RCC 7860 (cell line): ENCODE results near the gene TIAM2.
A peak's percentile ranks its signal among the peaks of the same experiment; 100 is the strongest.
"Not testable (repeated sequence)": the region's sequence is repeated elsewhere in the genome, so short reads cannot be mapped to it uniquely, and the experiment has no call there.

Experiments
- DNase-seq: peaks from one replicate; pipeline ENCODE4 v3.0.0-alpha.2; 2015; ENCODE audit warnings: low spot score
- FAIRE-seq: peaks from 2 replicates; lab custom pipeline; 2012; peaks lifted over from hg19 to GRCh38; lab: Jason Lieb, UNC

TIAM2 gene

GRCh38 chr6:155090166-155090565 lies 95.1 kb downstream of the TIAM2 start:
- FAIRE-seq: peak; percentile 69

GRCh38 chr6:155091756-155092155 lies 96.6 kb downstream of the TIAM2 start:
- FAIRE-seq (no peak), DNase-seq (peak; percentile 74)

More at GRCh38 chr6:155090166-155090565, 95.1 kb downstream of the TIAM2 start:
- peak; percentile 76 for DNase-seq

- no peak for DNase-seq
- no peak for FAIRE-seq
Observed at GRCh38 chr6:155093430-155093829, 98.3 kb downstream of the TIAM2 start.

- FAIRE-seq (no peak), DNase-seq (no peak)
Observed at GRCh38 chr6:155100087-155100486, 105.0 kb downstream of the TIAM2 start.

GRCh38 chr6:155100591-155100990 lies 105.5 kb downstream of the TIAM2 start:
- FAIRE-seq (no peak), DNase-seq (no peak)

GRCh38 chr6:155103083-155103645 lies 108.0 kb downstream of the TIAM2 start:
- DNase-seq: peak; percentile 90
- peak; percentile 68 for FAIRE-seq

GRCh38 chr6:155103816-155104366 lies 108.8 kb downstream of the TIAM2 start:
- DNase-seq (peak; percentile 92), FAIRE-seq (no peak)

GRCh38 chr6:155106456-155107115 lies 111.5 kb downstream of the TIAM2 start:
- FAIRE-seq: no peak
- DNase-seq: no peak

- no peak for FAIRE-seq
Observed at GRCh38 chr6:155107432-155108069, 112.4 kb downstream of the TIAM2 start.

GRCh38 chr6:155108070-155108820 lies 113.1 kb downstream of the TIAM2 start:
- DNase-seq (no peak), FAIRE-seq (no peak)

More at GRCh38 chr6:155107432-155108069, 112.4 kb downstream of the TIAM2 start:
- DNase-seq: no peak

GRCh38 chr6:155110721-155111120 lies 115.6 kb downstream of the TIAM2 start:
- FAIRE-seq: no peak
- DNase-seq: no peak

- FAIRE-seq (no peak), DNase-seq (no peak)
Observed at GRCh38 chr6:155112757-155113156, 117.6 kb downstream of the TIAM2 start.

- FAIRE-seq (no peak), DNase-seq (no peak)
Observed at GRCh38 chr6:155115893-155116570, 120.9 kb downstream of the TIAM2 start.

GRCh38 chr6:155116571-155116910 lies 121.4 kb downstream of the TIAM2 start:
- DNase-seq: no peak
- no peak for FAIRE-seq

- FAIRE-seq: peak; percentile 73
- DNase-seq: peak; percentile 88
Observed at GRCh38 chr6:155117256-155117655, 122.1 kb downstream of the TIAM2 start.

GRCh38 chr6:155117785-155118184 lies 122.7 kb downstream of the TIAM2 start:
- DNase-seq (no peak), FAIRE-seq (no peak)

GRCh38 chr6:155119201-155119600 lies 124.1 kb downstream of the TIAM2 start:
- DNase-seq, FAIRE-seq: not testable (repeated sequence)

GRCh38 chr6:155120034-155120433 lies 124.9 kb downstream of the TIAM2 start:
- FAIRE-seq (no peak), DNase-seq (no peak)

GRCh38 chr6:155121294-155121693 lies 126.2 kb downstream of the TIAM2 start:
- no peak for FAIRE-seq

GRCh38 chr6:155121699-155122098 lies 126.6 kb downstream of the TIAM2 start:
- DNase-seq (no peak), FAIRE-seq (no peak)

More at GRCh38 chr6:155121294-155121693, 126.2 kb downstream of the TIAM2 start:
- DNase-seq: no peak
